HG03280 (cell line): ENCODE data around the gene MAP3K12.
"Not testable (repeated sequence)": the region's sequence is repeated elsewhere in the genome, so short reads cannot be mapped to it uniquely, and the experiment has no call there.

Experiments used
- ATAC-seq: cut with Tn5 transposase; IDR thresholded peaks from one replicate; pipeline ENCODE4 v1.9.1; 2021; ENCODE audit warnings: mild to moderate bottlenecking, moderate library complexity; ENCODE audit not compliant: unreplicated experiment

The MAP3K12 gene

GRCh38 chr12:53492830-53493609, 6.2 kb downstream of the MAP3K12 start:
- ATAC-seq: peak; percentile 96

DNA sequence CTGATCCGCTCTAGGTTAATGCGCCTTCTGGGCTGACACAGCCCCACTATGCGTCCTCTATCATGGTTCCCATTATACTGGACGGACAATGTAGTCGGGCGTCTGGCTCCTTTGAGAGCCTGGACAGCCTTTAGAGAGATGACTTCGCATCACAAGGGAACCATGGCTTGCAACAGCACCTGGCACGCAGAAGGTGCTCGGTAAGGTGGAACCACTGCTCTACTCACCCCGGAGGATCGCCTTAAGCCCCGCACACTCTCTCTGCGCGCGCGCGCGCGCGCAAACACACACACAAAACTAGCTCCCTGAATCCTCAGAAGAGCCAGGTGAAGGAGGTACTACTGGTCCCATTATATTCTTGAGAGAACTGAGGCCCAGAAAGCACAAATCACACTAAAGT, 7.1 kb downstream of the MAP3K12 start:
- no peak for ATAC-seq

DNA sequence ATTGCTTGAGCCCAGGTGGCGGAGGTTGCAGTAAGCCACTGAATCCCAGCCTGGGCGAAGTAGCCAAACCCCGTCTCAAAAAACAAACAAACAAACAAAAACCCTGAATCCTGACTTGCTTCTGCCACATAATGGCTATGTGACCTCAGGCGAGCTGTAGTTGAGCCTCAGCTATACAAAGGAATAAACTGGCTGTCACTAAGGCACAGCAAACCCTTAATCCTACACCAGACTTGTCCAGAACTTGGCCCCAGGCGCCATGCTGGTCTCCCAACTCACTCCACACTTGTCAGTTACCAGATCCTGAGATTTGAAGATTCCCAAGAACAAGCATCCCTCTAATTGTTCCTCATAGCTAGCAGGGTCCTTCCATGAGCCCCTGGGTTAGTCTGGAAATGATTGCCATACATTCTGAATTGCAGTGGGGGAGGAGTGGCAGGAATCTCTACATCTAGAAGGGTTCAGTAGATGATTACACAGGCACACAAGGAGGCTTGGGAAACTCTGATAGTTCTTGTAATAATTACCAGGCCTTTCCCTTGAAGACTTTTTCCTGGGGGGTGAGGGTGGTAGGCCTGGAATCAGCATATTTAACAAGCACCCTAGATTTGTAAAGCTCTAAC, 9.9 kb downstream of the MAP3K12 start:
- ATAC-seq: no peak

- no peak for ATAC-seq
Measured at GRCh38 chr12:53486736-53487487, 12.3 kb downstream of the MAP3K12 start.

DNA sequence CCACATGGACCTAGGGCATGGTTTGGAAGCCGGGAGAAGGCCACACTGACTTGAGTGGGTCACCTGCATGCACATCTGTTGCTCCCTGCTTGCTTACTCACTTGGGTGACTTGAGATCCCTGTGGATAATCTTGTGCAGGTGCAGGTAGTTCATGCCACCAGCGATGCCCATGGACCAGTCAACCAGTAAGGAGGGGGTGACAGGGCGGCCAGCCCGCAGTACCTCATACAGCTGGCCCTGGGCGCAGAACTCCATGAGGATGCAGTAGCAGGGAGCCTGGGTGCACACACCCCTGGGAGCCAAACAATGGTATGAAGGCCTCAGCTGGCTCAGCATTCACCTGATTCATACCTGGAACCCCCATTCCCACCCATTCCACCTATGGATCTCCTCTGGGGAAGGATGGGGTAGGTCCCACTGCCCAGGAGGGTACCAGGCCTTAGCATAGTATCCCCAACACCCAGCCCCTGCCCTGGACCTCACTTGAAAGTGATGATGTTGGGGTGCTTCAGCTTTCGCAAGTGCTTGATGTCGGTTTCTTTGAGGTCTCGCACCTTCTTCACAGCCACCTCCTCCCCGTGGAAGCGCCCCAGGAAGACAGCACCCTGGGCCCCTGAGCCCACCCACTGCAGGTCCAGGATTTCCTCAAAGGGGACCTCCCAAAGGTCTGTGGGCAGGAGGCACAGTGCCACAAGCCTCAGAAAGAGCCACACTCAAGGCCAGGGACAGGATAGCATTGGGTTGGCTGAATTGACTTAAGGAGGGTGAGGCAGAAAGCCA, 13.1 kb downstream of the MAP3K12 start:
- ATAC-seq: no peak

GRCh38 chr12:53484686-53485575, 14.3 kb downstream of the MAP3K12 start:
- no peak for ATAC-seq

DNA sequence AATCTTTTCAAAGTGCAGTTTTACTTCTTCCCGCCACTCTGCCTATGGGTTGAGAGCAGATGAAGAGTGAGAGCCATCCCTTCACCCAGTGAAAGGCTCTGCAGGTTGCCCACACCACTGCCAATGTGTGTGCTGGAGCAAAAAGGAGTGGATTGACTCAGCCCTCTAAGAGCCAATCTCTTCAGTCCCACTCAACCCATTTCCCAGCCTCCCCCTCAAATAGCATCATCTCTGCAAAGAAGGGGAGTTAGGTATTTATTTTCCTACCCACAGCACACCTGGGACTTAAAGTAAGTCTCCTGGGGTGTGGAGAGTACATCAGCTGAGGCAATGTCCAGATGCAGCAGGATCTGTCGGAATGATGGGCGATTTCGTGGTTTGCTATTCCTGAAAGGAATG, 15.3 kb downstream of the MAP3K12 start:
- no peak for ATAC-seq

GRCh38 chr12:53483225-53483978, 15.9 kb downstream of the MAP3K12 start:
- no peak for ATAC-seq

GRCh38 chr12:53482626-53483168, 16.6 kb downstream of the MAP3K12 start:
- ATAC-seq: no peak

DNA sequence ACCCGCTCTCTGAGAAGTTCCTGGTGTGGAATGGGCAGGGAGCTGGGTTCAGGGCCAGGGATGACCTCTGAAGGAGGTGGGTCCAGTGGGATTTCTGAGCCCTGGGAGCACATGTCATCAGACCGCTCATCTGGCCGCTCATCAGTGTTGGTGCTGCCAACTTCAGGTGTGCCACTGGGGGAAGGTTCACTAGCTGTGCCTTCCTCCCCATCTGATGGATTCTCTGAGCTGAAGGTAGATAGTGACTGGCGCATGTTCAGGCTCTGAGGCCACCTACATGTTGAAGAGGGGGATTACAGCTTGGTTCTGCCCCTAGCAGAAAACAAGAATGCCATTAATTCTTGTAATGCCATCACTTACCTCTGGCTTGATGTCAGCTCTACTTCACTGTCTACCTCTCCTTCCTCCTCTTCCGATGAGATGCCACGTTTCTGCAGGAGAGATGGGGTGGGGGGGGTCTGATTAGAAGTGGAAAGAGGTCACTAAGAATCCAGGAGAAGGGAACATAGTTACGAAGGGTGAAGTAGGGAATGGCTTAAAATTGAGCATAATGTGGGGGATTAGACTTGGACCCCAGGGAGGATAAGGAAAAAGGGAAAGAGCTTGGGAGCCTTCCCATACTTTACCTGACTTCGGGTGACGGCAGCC, 17.2 kb downstream of the MAP3K12 start:
- ATAC-seq: no peak

DNA sequence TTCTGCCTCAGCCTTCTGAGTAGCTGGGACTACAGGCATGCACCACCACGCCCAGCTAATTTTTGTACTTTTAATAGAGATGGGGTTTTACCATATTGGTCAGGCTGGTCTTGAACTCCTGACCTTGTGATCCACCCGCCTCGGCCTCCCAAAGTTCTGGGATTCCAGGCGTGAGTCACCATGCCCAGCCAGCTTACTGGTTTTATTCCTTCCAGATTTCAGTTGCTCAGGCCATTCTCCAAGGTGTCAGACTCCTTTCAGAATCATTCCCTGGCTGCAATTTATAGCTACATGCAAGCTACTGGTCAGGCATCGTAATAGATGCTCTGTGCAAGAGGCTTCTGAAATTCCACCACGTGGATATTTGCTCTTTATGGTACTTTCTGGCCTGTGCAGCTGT, 17.8 kb downstream of the MAP3K12 start:
- not testable (repeated sequence) for ATAC-seq

DNA sequence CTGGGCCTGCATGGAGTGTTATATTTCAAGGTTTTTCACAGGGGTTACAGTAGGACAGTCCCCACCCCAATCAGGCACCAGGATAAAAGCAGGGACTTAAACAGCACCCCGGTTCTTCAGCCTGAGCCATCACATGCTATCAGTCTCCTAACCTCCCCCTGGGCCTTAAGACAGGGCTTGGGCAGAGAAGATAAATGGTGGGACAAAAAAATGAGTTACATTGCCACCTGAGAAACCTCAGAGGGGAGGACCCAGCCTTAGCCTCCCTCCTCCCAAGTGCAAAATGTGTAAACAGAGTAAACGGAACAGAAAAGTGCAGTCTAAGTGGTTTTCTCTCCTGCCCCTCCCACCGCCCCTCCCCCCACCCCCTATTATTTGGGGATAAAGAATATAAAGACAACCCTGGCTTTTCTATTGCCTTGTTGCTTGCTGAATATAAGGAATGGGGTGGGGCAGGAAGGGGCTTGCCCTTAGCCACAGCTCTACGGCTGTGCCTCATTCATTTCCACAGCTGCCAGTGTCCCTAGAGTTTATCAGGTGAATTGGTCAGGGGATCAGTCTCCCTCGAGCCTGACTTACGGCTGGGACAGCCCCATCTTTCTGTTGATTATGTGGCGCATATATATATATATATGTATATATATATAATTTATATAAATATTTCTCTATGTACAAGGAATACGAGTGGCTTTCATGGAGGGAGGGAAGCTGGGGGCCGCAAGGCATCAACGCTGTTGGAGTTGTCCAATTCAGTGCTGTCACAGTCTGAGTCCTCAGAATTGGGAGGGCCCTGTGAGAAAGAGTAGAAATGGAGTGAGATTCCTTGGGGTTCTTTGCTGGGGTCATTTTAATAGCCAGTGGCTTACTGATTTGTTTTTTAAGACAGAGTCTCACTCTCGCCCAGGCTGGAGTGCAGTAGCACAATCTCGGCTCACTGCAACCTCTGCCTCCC, 18.5 kb downstream of the MAP3K12 start:
- ATAC-seq: no peak

GRCh38 chr12:53479331-53479730, 19.9 kb downstream of the MAP3K12 start:
- no peak for ATAC-seq

DNA sequence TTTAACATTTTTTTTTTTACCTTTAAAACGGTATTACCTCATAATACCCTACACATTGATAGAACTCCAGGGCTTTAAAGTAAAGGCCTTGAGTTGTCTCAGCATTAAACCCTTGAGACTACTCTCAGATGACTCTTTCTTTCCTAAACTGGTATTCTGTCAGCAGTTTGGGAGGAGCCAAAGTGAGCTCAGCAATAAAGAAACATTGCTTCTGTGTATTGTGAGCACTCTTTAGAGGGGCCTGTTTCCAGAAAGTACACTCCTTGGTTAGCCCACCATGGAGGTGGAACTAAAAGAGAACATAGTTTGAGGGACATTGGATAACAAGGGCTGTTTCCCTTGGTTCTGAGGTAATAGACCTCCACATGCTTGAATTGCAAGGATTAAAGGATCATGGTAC, 20.4 kb downstream of the MAP3K12 start:
- no peak for ATAC-seq

- no peak for ATAC-seq
Measured at GRCh38 chr12:53476769-53477209, 22.5 kb downstream of the MAP3K12 start.

- ATAC-seq: no peak
Measured at GRCh38 chr12:53474819-53475218, 24.4 kb downstream of the MAP3K12 start.

DNA sequence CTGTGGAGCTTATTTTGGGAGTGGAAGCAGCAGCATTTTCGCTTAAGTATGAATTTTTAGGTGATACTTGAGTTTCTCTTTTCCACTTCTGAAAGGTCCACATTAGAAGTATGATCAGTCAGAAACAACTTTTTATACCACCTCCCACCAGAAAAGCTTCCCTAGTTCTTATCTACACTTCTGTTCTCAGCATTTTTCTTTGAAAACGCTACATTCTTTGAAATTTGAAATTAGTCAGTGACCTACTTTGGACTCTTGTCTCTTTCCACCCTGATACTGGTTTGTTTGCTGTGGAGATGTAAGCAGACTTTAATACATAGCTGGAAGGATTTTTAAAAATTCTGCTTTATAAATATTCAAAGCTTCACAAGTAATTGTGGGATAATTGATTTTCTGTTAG, 25.2 kb downstream of the MAP3K12 start:
- no peak for ATAC-seq
